ENCODE measurements around the gene DCAF6. TPM values are rescaled to one million over a fixed set of nuclear protein-coding genes. Genes with fewer than 3 reads are reported as not detected.
"Not testable (repeated sequence)": the region's sequence is repeated elsewhere in the genome, so short reads cannot be mapped to it uniquely, and the experiment has no call there.

Gene DCAF6
- total RNA-seq, 1 experiment from 2014 or later = 84.6 TPM

DNA sequence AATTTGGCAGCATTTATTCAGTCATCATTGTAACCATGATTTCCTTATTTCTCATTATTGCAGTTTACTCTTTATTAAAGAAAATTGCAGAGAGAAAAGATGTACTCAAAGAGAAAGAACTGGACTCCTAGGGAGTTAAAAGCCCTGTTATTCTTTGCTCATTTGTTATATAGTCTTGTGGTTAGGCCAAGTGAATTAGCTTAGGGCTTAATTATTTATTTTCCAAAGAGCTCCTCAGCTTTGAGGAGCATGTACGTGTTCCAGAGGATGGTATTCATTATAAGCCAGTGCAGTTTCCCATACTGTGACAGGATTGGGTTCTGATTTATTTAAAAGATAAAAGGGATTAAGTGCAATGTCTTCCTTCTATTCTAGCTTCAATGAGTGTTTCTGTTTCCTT, 113.8 kb downstream of the DCAF6 start:
- Histone ChIP-seq H3K36me3 (ENCODE audit: insufficient read depth, low read length) (peaks cover 25% of the 10 kb centered on the region; the same call in 1 of the 2 replicates), H3K4me3 (ENCODE audit: low read length) (no peak overlapping the region), H3K9ac (ENCODE audit: low read length) (no peak overlapping the region), H4K20me1 (ENCODE audit: insufficient read depth, low read depth, low read length) (no peaks in the 10 kb centered on the region), H3K9me3 (ENCODE audit: low read length) (no peaks in the 10 kb centered on the region), H3K27me3 (ENCODE audit: low read length) (no peaks in the 10 kb centered on the region), H3K9me2 (replicated peaks; ENCODE audit: insufficient read depth, low read length) (no peaks in the 10 kb centered on the region), H3K27ac (ENCODE audit: low read length) (no peak overlapping the region), H2AFZ (ENCODE audit: low read length) (no peak overlapping the region), H3K79me2 (ENCODE audit: low read length) (peaks cover 23% of the 10 kb centered on the region; the same call in 1 of the 2 replicates), H3K4me2 (ENCODE audit: low read depth, low read length, poor library complexity, severe bottlenecking) (no peak overlapping the region), H3K4me1 (ENCODE audit: low read length) (no peaks in the 10 kb centered on the region)
- DNase-seq = no peak

- Histone ChIP-seq H3K9me2 (replicated peaks; ENCODE audit: insufficient read depth, low read length) (no peaks in the 10 kb centered on the region), H3K4me3 (ENCODE audit: low read length) (no peak overlapping the region), H3K36me3 (ENCODE audit: insufficient read depth, low read length) (peaks cover 20% of the 10 kb centered on the region; the same call in 1 of the 2 replicates), H3K27ac (ENCODE audit: low read length) (no peak overlapping the region), H3K4me1 (ENCODE audit: low read length) (no peaks in the 10 kb centered on the region), H4K20me1 (ENCODE audit: insufficient read depth, low read depth, low read length) (no peaks in the 10 kb centered on the region), H3K27me3 (ENCODE audit: low read length) (no peaks in the 10 kb centered on the region), H3K9me3 (ENCODE audit: low read length) (no peaks in the 10 kb centered on the region), H3K9ac (ENCODE audit: low read length) (no peak overlapping the region), H2AFZ (ENCODE audit: low read length) (no peak overlapping the region), H3K79me2 (ENCODE audit: low read length) (peaks cover 23% of the 10 kb centered on the region; the same call in 1 of the 2 replicates), H3K4me2 (ENCODE audit: low read depth, low read length, poor library complexity, severe bottlenecking) (no peak overlapping the region)
- no peak for DNase-seq
Observed at GRCh38 chr1:168050880-168051279, 114.4 kb downstream of the DCAF6 start.

GRCh38 chr1:168053681-168054080, 117.2 kb downstream of the DCAF6 start:
- Histone ChIP-seq H3K4me1 (ENCODE audit: low read length) (no peaks in the 10 kb centered on the region), H3K9ac (ENCODE audit: low read length) (no peak overlapping the region), H2AFZ (ENCODE audit: low read length) (no peak overlapping the region), H3K79me2 (ENCODE audit: low read length) (peaks cover 37% of the 10 kb centered on the region), H3K4me3 (ENCODE audit: low read length) (no peak overlapping the region), H4K20me1 (ENCODE audit: insufficient read depth, low read depth, low read length) (no peaks in the 10 kb centered on the region), H3K27me3 (ENCODE audit: low read length) (no peaks in the 10 kb centered on the region), H3K4me2 (ENCODE audit: low read depth, low read length, poor library complexity, severe bottlenecking) (no peak overlapping the region), H3K9me3 (ENCODE audit: low read length) (no peaks in the 10 kb centered on the region), H3K27ac (ENCODE audit: low read length) (no peak overlapping the region), H3K36me3 (ENCODE audit: insufficient read depth, low read length) (peaks cover 16% of the 10 kb centered on the region; the same call in 1 of the 2 replicates), H3K9me2 (replicated peaks; ENCODE audit: insufficient read depth, low read length) (no peaks in the 10 kb centered on the region)
- DNase-seq = no peak

DNA sequence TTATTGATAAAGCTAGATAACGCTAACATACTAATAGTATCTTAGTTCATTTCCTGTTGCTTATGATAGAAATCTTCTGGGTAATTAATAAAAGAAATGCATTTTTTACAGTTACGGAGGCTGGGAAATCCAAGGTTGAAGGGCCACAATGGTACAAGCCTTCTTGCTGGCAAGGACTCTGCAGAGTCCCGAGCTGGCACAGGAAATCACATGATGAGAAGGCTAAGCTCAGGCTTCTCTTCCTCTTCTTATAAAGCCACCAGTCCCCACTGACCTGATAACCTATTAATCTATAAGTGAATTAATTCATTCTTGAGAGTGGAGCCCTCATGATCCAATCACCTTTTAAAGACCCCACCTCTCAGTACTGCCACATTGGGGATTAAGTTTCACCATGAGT, 117.6 kb downstream of the DCAF6 start:
- no peak overlapping the region for H3K9ac ChIP-seq (ENCODE audit: low read length)
- H3K4me2 ChIP-seq (ENCODE audit: low read depth, low read length, poor library complexity, severe bottlenecking) = no peak overlapping the region
- H3K36me3 ChIP-seq (ENCODE audit: insufficient read depth, low read length) = peaks cover 14% of the 10 kb centered on the region; the same call in 1 of the 2 replicates
- H2AFZ ChIP-seq (ENCODE audit: low read length) = no peak overlapping the region
- H3K27me3 ChIP-seq (ENCODE audit: low read length) = no peaks in the 10 kb centered on the region
- H4K20me1 ChIP-seq (ENCODE audit: insufficient read depth, low read depth, low read length) = no peaks in the 10 kb centered on the region
- DNase-seq = no peak
- no peaks in the 10 kb centered on the region for H3K9me3 ChIP-seq (ENCODE audit: low read length)
- H3K4me1 ChIP-seq (ENCODE audit: low read length) = no peaks in the 10 kb centered on the region
- no peaks in the 10 kb centered on the region for H3K9me2 ChIP-seq (replicated peaks; ENCODE audit: insufficient read depth, low read length)
- peaks cover 39% of the 10 kb centered on the region for H3K79me2 ChIP-seq (ENCODE audit: low read length)
- no peak overlapping the region for H3K4me3 ChIP-seq (ENCODE audit: low read length)
- no peak overlapping the region for H3K27ac ChIP-seq (ENCODE audit: low read length)

DNA sequence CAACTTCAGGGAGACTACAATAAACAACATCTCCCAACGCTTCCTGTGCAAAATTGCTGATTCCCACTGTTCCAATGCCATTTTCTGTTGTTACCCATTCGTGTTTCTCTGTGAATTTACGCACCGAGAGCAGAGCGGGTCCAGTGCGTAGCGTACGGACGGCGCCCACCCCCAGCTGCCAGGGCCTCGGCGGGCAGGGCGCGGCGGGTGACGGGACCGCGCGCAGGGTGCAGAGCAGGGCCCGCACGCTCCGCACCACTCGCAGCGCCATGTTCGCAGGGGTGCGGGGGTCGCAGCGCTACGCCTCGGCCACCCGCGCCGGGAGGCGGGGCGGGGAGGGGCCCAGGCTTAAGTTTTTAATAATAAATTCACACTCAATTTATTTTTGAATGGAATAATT, 119.7 kb downstream of the DCAF6 start:
- not testable (repeated sequence) for DNase-seq; H3K9me3 ChIP-seq (ENCODE audit: low read length)

DNA sequence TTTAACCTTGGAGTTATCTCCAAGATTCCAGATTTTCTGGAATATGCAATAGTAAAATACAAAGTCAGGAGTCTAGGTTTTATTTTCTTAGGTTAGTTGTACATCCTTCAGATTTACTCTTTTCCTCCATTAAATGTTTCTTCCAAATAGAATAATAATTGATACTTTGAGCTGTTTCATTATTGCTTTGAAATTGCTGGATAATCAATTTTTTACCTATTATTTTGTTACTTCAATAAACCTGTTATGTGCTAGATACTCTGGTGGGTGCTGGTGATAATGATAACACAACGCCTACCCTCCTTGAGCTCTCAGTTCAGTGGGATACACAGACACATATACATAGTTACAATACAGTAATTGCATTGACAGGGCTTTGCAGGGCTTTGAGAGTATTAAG, 120.9 kb downstream of the DCAF6 start:
- no peaks in the 10 kb centered on the region for H4K20me1 ChIP-seq (ENCODE audit: insufficient read depth, low read depth, low read length)
- DNase-seq = no peak
- no peak overlapping the region for H3K4me2 ChIP-seq (ENCODE audit: low read depth, low read length, poor library complexity, severe bottlenecking)
- no peak overlapping the region for H2AFZ ChIP-seq (ENCODE audit: low read length)
- H3K4me1 ChIP-seq (ENCODE audit: low read length) = no peaks in the 10 kb centered on the region
- no peaks in the 10 kb centered on the region for H3K9me3 ChIP-seq (ENCODE audit: low read length)
- H3K36me3 ChIP-seq (ENCODE audit: insufficient read depth, low read length) = peaks cover 6% of the 10 kb centered on the region; the same call in 1 of the 2 replicates
- H3K9ac ChIP-seq (ENCODE audit: low read length) = no peak overlapping the region
- H3K27me3 ChIP-seq (ENCODE audit: low read length) = no peaks in the 10 kb centered on the region
- no peak overlapping the region for H3K4me3 ChIP-seq (ENCODE audit: low read length)
- H3K9me2 ChIP-seq (replicated peaks; ENCODE audit: insufficient read depth, low read length) = no peaks in the 10 kb centered on the region
- H3K79me2 ChIP-seq (ENCODE audit: low read length) = peaks cover 35% of the 10 kb centered on the region
- no peak overlapping the region for H3K27ac ChIP-seq (ENCODE audit: low read length)

More for the DNA sequence above, 119.7 kb downstream of the DCAF6 start:
- not testable (repeated sequence) for H3K4me3 ChIP-seq (ENCODE audit: low read length); H3K4me1 ChIP-seq (ENCODE audit: low read length); H3K4me2 ChIP-seq (ENCODE audit: low read depth, low read length, poor library complexity, severe bottlenecking); H2AFZ ChIP-seq (ENCODE audit: low read length); H3K9me2 ChIP-seq (replicated peaks; ENCODE audit: insufficient read depth, low read length); H3K27ac ChIP-seq (ENCODE audit: low read length); H3K27me3 ChIP-seq (ENCODE audit: low read length); H4K20me1 ChIP-seq (ENCODE audit: insufficient read depth, low read depth, low read length); H3K9ac ChIP-seq (ENCODE audit: low read length)
- H3K36me3 ChIP-seq (ENCODE audit: insufficient read depth, low read length) = peaks cover 10% of the 10 kb centered on the region; the same call in 1 of the 2 replicates
- H3K79me2 ChIP-seq (ENCODE audit: low read length) = peaks cover 43% of the 10 kb centered on the region

GRCh38 chr1:168057921-168058320, 121.4 kb downstream of the DCAF6 start:
- DNase-seq = no peak
- no peaks in the 10 kb centered on the region for H3K27me3 ChIP-seq (ENCODE audit: low read length)

DNA sequence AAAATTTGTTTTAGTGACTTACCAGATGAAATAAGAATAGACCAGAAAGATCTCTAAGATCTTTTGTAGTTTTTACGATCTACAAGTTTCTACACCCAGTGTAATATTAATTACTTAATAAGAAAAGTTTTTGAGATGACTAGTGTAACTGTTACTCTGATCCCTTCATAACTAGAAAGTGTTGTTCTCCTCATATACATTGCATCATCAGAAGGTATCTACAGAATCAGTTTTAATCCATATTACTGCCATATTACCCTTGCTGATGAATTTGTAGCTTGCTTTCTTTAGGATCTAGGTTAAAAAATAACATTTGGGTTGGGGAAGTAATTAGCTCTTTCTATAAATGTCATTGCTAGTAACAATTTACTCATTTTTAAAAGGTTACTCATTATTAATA, 127.7 kb downstream of the DCAF6 start:
- no peaks in the 10 kb centered on the region for H3K27me3 ChIP-seq (ENCODE audit: low read length)
- H4K20me1 ChIP-seq (ENCODE audit: insufficient read depth, low read depth, low read length) = no peaks in the 10 kb centered on the region
- no peak for DNase-seq
- H3K4me3 ChIP-seq (ENCODE audit: low read length) = no peak overlapping the region
- no peak overlapping the region for H3K4me2 ChIP-seq (ENCODE audit: low read depth, low read length, poor library complexity, severe bottlenecking)
- H3K9ac ChIP-seq (ENCODE audit: low read length) = no peak overlapping the region
- H3K4me1 ChIP-seq (ENCODE audit: low read length) = no peaks in the 10 kb centered on the region
- H3K27ac ChIP-seq (ENCODE audit: low read length) = no peak overlapping the region
- H3K9me3 ChIP-seq (ENCODE audit: low read length) = no peaks in the 10 kb centered on the region
- peaks cover 13% of the 10 kb centered on the region for H3K79me2 ChIP-seq (ENCODE audit: low read length)
- no peak overlapping the region for H2AFZ ChIP-seq (ENCODE audit: low read length)
- no peaks in the 10 kb centered on the region for H3K9me2 ChIP-seq (replicated peaks; ENCODE audit: insufficient read depth, low read length)
- H3K36me3 ChIP-seq (ENCODE audit: insufficient read depth, low read length) = peaks cover 36% of the 10 kb centered on the region; the same call in 1 of the 2 replicates

More at GRCh38 chr1:168057921-168058320, 121.4 kb downstream of the DCAF6 start:
- Histone ChIP-seq H4K20me1 (ENCODE audit: insufficient read depth, low read depth, low read length) (no peaks in the 10 kb centered on the region), H3K4me2 (ENCODE audit: low read depth, low read length, poor library complexity, severe bottlenecking) (no peak overlapping the region), H3K9ac (ENCODE audit: low read length) (no peak overlapping the region), H3K4me1 (ENCODE audit: low read length) (no peaks in the 10 kb centered on the region), H3K36me3 (ENCODE audit: insufficient read depth, low read length) (peaks cover 6% of the 10 kb centered on the region; the same call in 1 of the 2 replicates), H3K9me2 (replicated peaks; ENCODE audit: insufficient read depth, low read length) (no peaks in the 10 kb centered on the region), H3K9me3 (ENCODE audit: low read length) (no peaks in the 10 kb centered on the region), H3K27ac (ENCODE audit: low read length) (no peak overlapping the region), H3K4me3 (ENCODE audit: low read length) (no peak overlapping the region), H2AFZ (ENCODE audit: low read length) (no peak overlapping the region), H3K79me2 (ENCODE audit: low read length) (peaks cover 35% of the 10 kb centered on the region)
